MM.1S (cell line): ENCODE data around the gene FGF4.

Experiments
- EZH2 ChIP-seq: fragments of 300-600 bp; sonication (generic); optimal IDR thresholded peaks from 2 replicates; pipeline ENCODE3; 2017; ENCODE audit warnings: low read depth, mild to moderate bottlenecking, antibody characterized with exemption, low read length, mixed read lengths
- TF ChIP-seq, protein P1 (sequence below): fragments of 300-600 bp; sonication (generic); IDR thresholded peaks from 2 replicates; pipeline ENCODE4 v1.5.1; 2016; ENCODE audit warnings: antibody characterized with exemption, low read length, mixed read lengths

GRCh38 chr11:69800278-69800677, 25.1 kb upstream of the FGF4 start:
- TF ChIP-seq, protein P1, sequence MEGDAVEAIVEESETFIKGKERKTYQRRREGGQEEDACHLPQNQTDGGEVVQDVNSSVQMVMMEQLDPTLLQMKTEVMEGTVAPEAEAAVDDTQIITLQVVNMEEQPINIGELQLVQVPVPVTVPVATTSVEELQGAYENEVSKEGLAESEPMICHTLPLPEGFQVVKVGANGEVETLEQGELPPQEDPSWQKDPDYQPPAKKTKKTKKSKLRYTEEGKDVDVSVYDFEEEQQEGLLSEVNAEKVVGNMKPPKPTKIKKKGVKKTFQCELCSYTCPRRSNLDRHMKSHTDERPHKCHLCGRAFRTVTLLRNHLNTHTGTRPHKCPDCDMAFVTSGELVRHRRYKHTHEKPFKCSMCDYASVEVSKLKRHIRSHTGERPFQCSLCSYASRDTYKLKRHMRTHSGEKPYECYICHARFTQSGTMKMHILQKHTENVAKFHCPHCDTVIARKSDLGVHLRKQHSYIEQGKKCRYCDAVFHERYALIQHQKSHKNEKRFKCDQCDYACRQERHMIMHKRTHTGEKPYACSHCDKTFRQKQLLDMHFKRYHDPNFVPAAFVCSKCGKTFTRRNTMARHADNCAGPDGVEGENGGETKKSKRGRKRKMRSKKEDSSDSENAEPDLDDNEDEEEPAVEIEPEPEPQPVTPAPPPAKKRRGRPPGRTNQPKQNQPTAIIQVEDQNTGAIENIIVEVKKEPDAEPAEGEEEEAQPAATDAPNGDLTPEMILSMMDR = no peak
- TF ChIP-seq EZH2 = no peak
